ENCODE data around the gene DENND1A.

Gene DENND1A

GRCh38 chr9:123863164-123863855 is 66.6 kb downstream of the DENND1A start:
- DNase-seq (ENCODE audit: low read depth in 2 of 2) = no peak

DNA sequence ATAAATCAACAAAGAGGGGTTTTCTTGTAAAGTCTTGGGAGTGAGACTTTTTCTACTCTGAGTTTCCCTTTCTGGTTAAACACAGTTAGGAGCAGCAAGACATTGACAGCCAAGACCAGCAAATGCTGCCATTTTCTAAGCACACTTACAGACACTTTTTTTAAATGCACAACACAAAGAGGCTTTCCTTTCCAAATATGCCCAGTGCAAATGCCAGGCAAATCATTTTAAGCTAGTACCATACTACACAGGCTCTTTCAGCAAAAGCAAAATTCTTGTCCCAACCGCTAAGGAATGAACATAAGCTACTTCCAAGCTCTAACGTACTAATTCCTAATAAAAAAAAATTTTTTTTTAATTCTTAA is 68.2 kb downstream of the DENND1A start:
- no peak for DNase-seq (ENCODE audit: low read depth in 2 of 2)

DNA sequence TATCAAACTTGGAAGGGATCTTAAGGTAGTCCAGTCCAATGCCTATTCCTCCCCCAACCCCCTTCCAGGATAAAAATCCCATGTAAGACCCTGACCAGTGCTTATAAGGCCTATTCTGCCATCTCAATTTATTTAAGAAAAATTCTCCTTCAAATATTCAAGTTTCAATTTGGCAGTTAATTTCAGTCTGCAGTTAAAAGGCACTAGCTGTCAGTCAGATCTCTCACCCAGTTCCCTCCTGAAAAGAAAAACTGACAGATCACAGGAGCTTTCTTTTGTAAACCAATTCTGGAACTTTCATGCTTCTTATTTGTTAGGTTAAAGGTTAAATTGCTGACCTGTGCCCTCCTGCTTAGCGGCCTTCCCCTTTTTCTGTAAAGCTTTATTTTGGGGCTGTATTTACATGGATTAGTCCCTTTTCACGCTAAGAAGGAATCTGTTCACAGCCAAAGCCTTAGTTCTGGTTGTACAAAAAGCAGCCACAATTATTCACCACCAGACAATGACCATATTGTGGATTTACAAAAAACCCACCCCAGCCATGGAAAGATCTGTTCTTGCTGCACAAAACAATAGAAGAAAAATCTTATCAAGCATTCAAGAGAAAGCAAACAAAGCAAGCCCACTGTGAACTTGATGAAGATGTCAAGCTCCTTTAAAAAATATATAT is 68.7 kb downstream of the DENND1A start:
- no peak for DNase-seq (ENCODE audit: low read depth in 2 of 2)

DNA sequence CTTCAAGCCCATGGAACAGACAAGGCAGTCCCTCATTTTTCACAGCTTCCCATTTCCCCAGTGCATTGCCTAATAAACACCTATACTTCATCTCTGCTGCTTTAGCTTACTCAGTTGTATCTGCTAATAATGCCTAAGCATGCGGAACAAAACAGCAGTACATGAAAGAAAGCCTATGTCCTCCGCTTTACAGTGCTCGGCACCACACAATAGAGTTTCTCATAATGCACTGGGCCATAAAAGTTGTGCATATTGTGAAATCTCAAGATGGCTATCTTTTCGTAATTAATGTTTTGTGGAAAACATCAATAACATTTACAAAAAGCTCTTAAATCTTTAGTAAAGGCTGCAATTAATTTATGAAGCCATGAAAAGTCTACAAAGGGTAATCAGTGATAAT is 69.3 kb downstream of the DENND1A start:
- no peak for DNase-seq (ENCODE audit: low read depth in 2 of 2)

GRCh38 chr9:123852403-123852802 is 77.5 kb downstream of the DENND1A start:
- DNase-seq (ENCODE audit: low read depth in 2 of 2) = no peak

GRCh38 chr9:123851851-123852250 is 78.1 kb downstream of the DENND1A start:
- no peak for DNase-seq (ENCODE audit: low read depth in 2 of 2)

DNA sequence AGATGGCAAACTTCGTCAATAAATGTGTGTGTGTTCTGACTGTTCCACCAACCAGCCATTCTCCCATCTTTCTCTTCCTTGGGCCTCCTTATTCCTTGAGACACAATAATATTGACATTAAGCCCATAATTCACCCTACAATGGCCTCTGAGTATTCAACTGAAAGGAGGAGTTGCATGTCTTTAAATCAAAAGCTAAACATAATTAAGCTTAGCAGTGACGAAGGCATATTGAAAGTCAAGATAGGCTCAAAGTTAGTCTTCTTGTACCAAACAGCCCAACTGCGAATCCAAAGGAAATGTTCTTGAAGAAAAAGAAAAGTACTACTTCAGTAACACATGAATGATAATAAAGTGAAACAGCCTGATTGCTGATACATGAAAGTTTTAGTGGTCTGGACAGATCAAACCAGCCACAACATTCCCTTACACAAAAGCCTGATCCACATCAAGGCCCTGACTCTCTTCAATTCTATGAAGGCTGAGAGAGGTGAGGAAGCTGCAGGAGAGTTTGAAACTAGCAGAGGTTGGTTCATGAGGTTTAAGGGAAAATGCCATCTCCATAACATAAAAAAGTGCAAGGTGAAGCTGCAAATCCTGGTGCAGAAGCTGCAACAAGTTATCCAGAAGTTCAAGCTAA is 81.4 kb downstream of the DENND1A start:
- DNase-seq (ENCODE audit: low read depth in 2 of 2) = no peak

- DNase-seq (ENCODE audit: low read depth in 2 of 2) = no peak
These were observed 83.0 kb downstream of the DENND1A start for GRCh38 chr9:123846966-123847365.

GRCh38 chr9:123843703-123844102 is 86.2 kb downstream of the DENND1A start:
- no peak for DNase-seq (ENCODE audit: low read depth in 2 of 2)

- no peak for DNase-seq (ENCODE audit: low read depth in 2 of 2)
These were observed 94.1 kb downstream of the DENND1A start for GRCh38 chr9:123835821-123836220.

- DNase-seq (ENCODE audit: low read depth in 2 of 2) = no peak
These were observed 94.9 kb downstream of the DENND1A start for GRCh38 chr9:123834889-123835562.

DNA sequence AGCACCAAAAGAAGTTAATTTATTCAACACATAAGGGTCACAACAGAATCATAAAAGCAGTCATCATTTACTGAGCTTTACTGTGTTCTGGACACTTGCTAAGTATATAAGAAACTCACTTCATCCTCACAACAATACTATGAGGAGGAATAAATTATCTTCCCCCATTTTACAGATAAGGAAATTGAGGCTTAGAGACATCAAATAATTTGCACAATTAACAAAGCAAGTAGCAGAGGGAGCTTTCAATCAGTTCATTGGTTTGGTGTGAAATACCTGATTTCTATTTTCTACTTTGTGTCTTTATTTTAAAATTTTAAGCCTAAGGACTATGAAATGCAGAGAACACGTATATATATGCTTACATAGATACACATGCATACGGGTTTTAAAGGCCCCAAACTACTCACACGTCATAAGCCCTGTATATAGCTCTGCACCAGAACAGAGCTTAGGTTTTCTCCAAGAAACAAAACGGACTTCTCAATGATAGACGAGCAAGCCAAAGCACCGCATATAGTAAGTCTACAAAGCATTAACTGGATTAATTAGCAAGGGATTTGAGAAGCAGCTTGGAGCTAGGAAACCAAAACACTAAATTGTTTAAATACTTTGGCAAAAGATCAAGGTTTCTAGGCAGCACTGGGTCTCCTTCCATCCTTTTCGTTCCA is 95.6 kb downstream of the DENND1A start:
- DNase-seq (ENCODE audit: low read depth in 2 of 2) = no peak

GRCh38 chr9:123832858-123833650 is 96.9 kb downstream of the DENND1A start:
- DNase-seq (ENCODE audit: low read depth in 2 of 2) = no peak

GRCh38 chr9:123832176-123832575 is 97.8 kb downstream of the DENND1A start:
- DNase-seq (ENCODE audit: low read depth in 2 of 2) = no peak

DNA sequence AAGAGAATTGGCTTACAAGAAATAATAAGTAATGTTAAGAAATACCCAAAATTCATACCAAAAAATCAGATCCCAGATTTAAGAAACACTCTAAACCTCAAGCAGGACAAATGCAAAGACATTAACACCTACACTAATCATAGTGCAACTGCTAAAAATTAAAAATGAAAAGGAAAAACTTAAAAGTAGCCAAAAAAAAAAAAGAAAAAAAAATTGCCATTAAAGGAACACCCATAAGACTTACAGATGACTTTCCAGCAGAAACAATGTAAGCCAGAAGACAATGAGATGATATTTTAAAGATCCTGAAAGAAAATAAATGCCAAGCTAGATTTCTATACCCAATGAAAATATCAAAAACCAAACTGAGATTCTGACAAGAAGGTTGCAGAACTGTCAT is 101.5 kb downstream of the DENND1A start:
- no peak for DNase-seq (ENCODE audit: low read depth in 2 of 2)

- DNase-seq (ENCODE audit: low read depth in 2 of 2) = no peak
These were observed 104.4 kb downstream of the DENND1A start for GRCh38 chr9:123825342-123826060.

GRCh38 chr9:123823194-123823947 is 106.6 kb downstream of the DENND1A start:
- DNase-seq (ENCODE audit: low read depth in 2 of 2) = no peak

GRCh38 chr9:123821619-123822018 is 108.3 kb downstream of the DENND1A start:
- no peak for DNase-seq (ENCODE audit: low read depth in 2 of 2)

GRCh38 chr9:123820139-123820538 is 109.8 kb downstream of the DENND1A start:
- DNase-seq (ENCODE audit: low read depth in 2 of 2) = no peak
